ENCODE measurements around the gene GNS.
A peak's percentile ranks its signal among the peaks of the same experiment; 100 is the strongest.

Gene GNS

GRCh38 chr12:64773386-64773785 lies 14.2 kb upstream of the GNS start:
- Histone ChIP-seq H3K27me3 (replicated peaks; ENCODE audit: control insufficient read depth, insufficient read depth, low read length) (no peaks in the 10 kb centered on the region), H3K4me3 (replicated peaks; ENCODE audit: low read depth, low read length) (no peak overlapping the region), H3K36me3 (ENCODE audit: control insufficient read depth, insufficient read depth, low read length) (no peaks in the 10 kb centered on the region)
- no peak for TF ChIP-seq CTCF (IDR thresholded peaks at IDR 0.05; ENCODE audit: insufficient read depth, low read length, poor library complexity, severe bottlenecking)
- no peak for DNase-seq (ENCODE audit: extremely low read depth, insufficient read length)

GRCh38 chr12:64767495-64767894 lies 8.3 kb upstream of the GNS start:
- no peak for TF ChIP-seq CTCF (IDR thresholded peaks at IDR 0.05; ENCODE audit: insufficient read depth, low read length, poor library complexity, severe bottlenecking)
- Histone ChIP-seq H3K36me3 (ENCODE audit: control insufficient read depth, insufficient read depth, low read length) (no peaks in the 10 kb centered on the region), H3K27me3 (replicated peaks; ENCODE audit: control insufficient read depth, insufficient read depth, low read length) (no peaks in the 10 kb centered on the region), H3K4me3 (replicated peaks; ENCODE audit: low read depth, low read length) (no peak overlapping the region)
- DNase-seq (ENCODE audit: extremely low read depth, insufficient read length), result no peak

- DNase-seq (ENCODE audit: extremely low read depth, insufficient read length), result no peak
These were observed 1.8 kb upstream of the GNS start for GRCh38 chr12:64760808-64761573.

GRCh38 chr12:64757771-64758170 lies 1.4 kb downstream of the GNS start:
- no peak for DNase-seq (ENCODE audit: extremely low read depth, insufficient read length)
- Histone ChIP-seq H3K27me3 (replicated peaks; ENCODE audit: control insufficient read depth, insufficient read depth, low read length) (no peaks in the 10 kb centered on the region), H3K4me3 (replicated peaks; ENCODE audit: low read depth, low read length) (peak overlapping the region; percentile 40), H3K36me3 (ENCODE audit: control insufficient read depth, insufficient read depth, low read length) (no peaks in the 10 kb centered on the region)
- no peak for TF ChIP-seq CTCF (IDR thresholded peaks at IDR 0.05; ENCODE audit: insufficient read depth, low read length, poor library complexity, severe bottlenecking)

More at GRCh38 chr12:64760808-64761573, 1.8 kb upstream of the GNS start:
- no peak for TF ChIP-seq CTCF (IDR thresholded peaks at IDR 0.05; ENCODE audit: insufficient read depth, low read length, poor library complexity, severe bottlenecking)
- Histone ChIP-seq H3K27me3 (replicated peaks; ENCODE audit: control insufficient read depth, insufficient read depth, low read length) (no peaks in the 10 kb centered on the region), H3K36me3 (ENCODE audit: control insufficient read depth, insufficient read depth, low read length) (no peaks in the 10 kb centered on the region), H3K4me3 (replicated peaks; ENCODE audit: low read depth, low read length) (no peak overlapping the region)

GRCh38 chr12:64756376-64756775 lies 2.8 kb downstream of the GNS start:
- Histone ChIP-seq H3K36me3 (ENCODE audit: control insufficient read depth, insufficient read depth, low read length) (no peaks in the 10 kb centered on the region), H3K4me3 (replicated peaks; ENCODE audit: low read depth, low read length) (no peak overlapping the region), H3K27me3 (replicated peaks; ENCODE audit: control insufficient read depth, insufficient read depth, low read length) (no peaks in the 10 kb centered on the region)
- no peak for DNase-seq (ENCODE audit: extremely low read depth, insufficient read length)
- no peak for TF ChIP-seq CTCF (IDR thresholded peaks at IDR 0.05; ENCODE audit: insufficient read depth, low read length, poor library complexity, severe bottlenecking)
